Gastroesophageal sphincter (tissue), 3 donors: ENCODE data around the gene KIF12.

Experiments used
- CTCF ChIP-seq, 4 experiments: fragments of 200-600 bp in 2 of 4; fragments of 450-650 bp in 2 of 4; sonication (generic) in 1 of 4; IDR thresholded peaks; one replicate each; pipeline ENCODE4 v1.5.1; 2017 to 2019; ENCODE audit warnings: antibody characterized with exemption in 4 of 4, mild to moderate bottlenecking in 2 of 4, moderate library complexity in 2 of 4
- POLR2AphosphoS5 ChIP-seq: sonication (generic); formaldehyde crosslinking; IDR thresholded peaks from one replicate; pipeline ENCODE4 v1.6.1; 2017; ENCODE audit warnings: antibody characterized with exemption

- TF ChIP-seq CTCF (IDR thresholded peaks at IDR 0.05) (no peak), POLR2AphosphoS5 (no peak)
Observed at GRCh38 chr9:114076237-114077161, 22.6 kb downstream of the KIF12 start.
